GM12878 (cell line): ENCODE measurements around the gene CDC25A. TPM values are rescaled to one million over a fixed set of nuclear protein-coding genes. Genes with fewer than 3 reads are reported as not detected.

Experiments
- ATAC-seq: fragments of 200-7000 bp; cut with Tn5 transposase; 3 replicates; pipeline ENCODE4 v1.9.1; 2020; ENCODE audit warnings: mild to moderate bottlenecking, moderate library complexity
- BruUV-seq: library from RNA; stranded (reverse); fragments of 400-500 nt; replicated peaks from 2 replicates; lab custom pipeline; 2021; lab: Mats Ljungman, UMichigan
- CTCF ChIA-PET: fragments of 300-600 bp; sonication (Branson Sonifier 250); formaldehyde crosslinking; extraction: SDS; loops from one replicate; lab custom pipeline; 2021; ENCODE audit warnings: inconsistent platforms; lab: Yijun Ruan, JAX
- POLR2A ChIA-PET: fragments of 350-600 bp; formaldehyde crosslinking; extraction: SDS; loops from one replicate; lab custom pipeline; 2021; ENCODE audit warnings: inconsistent platforms; lab: Charles Lee
- RAD21 ChIA-PET: fragments of 300-600 bp; sonication (Branson Sonifier 250); formaldehyde crosslinking; loops from one replicate; lab custom pipeline; 2023; ENCODE audit warnings: antibody characterized with exemption; ENCODE audit not compliant: unreplicated experiment; lab: Charles Lee
- SMC1A ChIA-PET: fragments of 300-600 bp; sonication (Branson Sonifier 250); formaldehyde crosslinking; loops from one replicate; lab custom pipeline; 2023; ENCODE audit not compliant: unreplicated experiment, uncharacterized antibody; lab: Charles Lee
- DNase-seq: peaks from one replicate; pipeline ENCODE4 v3.0.0-alpha.2; 2011; ENCODE audit warnings: low read depth, low spot score
- FAIRE-seq: peaks from 3 replicates; lab custom pipeline; 2011; peaks lifted over from hg19 to GRCh38; lab: Jason Lieb, UNC
- H2AFZ ChIP-seq: 2 replicates; pipeline ENCODE4 v1.6.0; 2011; ENCODE audit warnings: low read depth, low read length, control low read depth; ENCODE audit not compliant: control insufficient read depth
- H3K27ac ChIP-seq: 2 replicates; pipeline ENCODE4 v1.5.1; 2011; ENCODE audit warnings: control low read depth; ENCODE audit not compliant: control insufficient read depth, insufficient read depth
- H3K27me3 ChIP-seq, 2 experiments: replicated peaks in 1 of 2; 2 replicates each; pipeline versions ENCODE4 v1.6.0 to v1.6.1; 2011; ENCODE audit warnings: low read length in 1 of 2; ENCODE audit not compliant: control insufficient read depth in 2 of 2, insufficient read depth in 2 of 2
- H3K36me3 ChIP-seq, 2 experiments: 2 replicates each; pipeline ENCODE4 v1.5.1; 2011; ENCODE audit warnings: low read length in 1 of 2; ENCODE audit not compliant: control insufficient read depth in 2 of 2, insufficient read depth in 2 of 2
- H3K4me1 ChIP-seq: 2 replicates; pipeline ENCODE4 v1.6.1; 2011; ENCODE audit warnings: mild to moderate bottlenecking, low read length, moderate library complexity, mixed read lengths; ENCODE audit not compliant: control insufficient read depth, insufficient read depth
- H3K4me2 ChIP-seq: 2 replicates; pipeline ENCODE4 v1.6.0; 2011; ENCODE audit warnings: control low read depth; ENCODE audit not compliant: control insufficient read depth, insufficient read depth
- H3K4me3 ChIP-seq: fragments of 200-600 bp; sonication (generic); 2 replicates; pipeline ENCODE4 v1.5.1; 2016
- H3K79me2 ChIP-seq: 2 replicates; pipeline ENCODE4 v1.6.0; 2011; ENCODE audit warnings: low read length; ENCODE audit not compliant: control insufficient read depth, insufficient read depth
- H3K9ac ChIP-seq: 2 replicates; pipeline ENCODE4 v1.8.0; 2011; ENCODE audit warnings: low read length, control low read depth, mixed read lengths; ENCODE audit not compliant: control insufficient read depth, insufficient read depth
- H3K9me3 ChIP-seq: replicated peaks from 3 replicates; pipeline ENCODE4 v1.5.1; 2011; ENCODE audit warnings: mild to moderate bottlenecking, low read length; ENCODE audit not compliant: control insufficient read depth, insufficient read depth
- H4K20me1 ChIP-seq: 2 replicates; pipeline ENCODE4 v1.6.0; 2011; ENCODE audit not compliant: control insufficient read depth, insufficient read depth
- DPF2 ChIP-seq: fragments of 450-650 bp; IDR thresholded peaks from 2 replicates; pipeline ENCODE4 v1.6.1; 2017; ENCODE audit warnings: mild to moderate bottlenecking
- MTA2 ChIP-seq: fragments of 450-650 bp; IDR thresholded peaks from 2 replicates; pipeline ENCODE4 v1.6.1; 2016; ENCODE audit warnings: low read depth, mild to moderate bottlenecking, moderate library complexity
- MYB ChIP-seq: fragments of 150-350 bp; IDR thresholded peaks from 2 replicates; pipeline ENCODE4 v1.6.1; 2014; ENCODE audit warnings: mild to moderate bottlenecking, low read depth, low read length, borderline replicate concordance
- NFYA ChIP-seq: IDR thresholded peaks from 2 replicates; pipeline ENCODE4 v1.6.1; 2011; ENCODE audit warnings: low read depth, mild to moderate bottlenecking, low read length, improper control_type of control experiment, borderline replicate concordance
- TAF1 ChIP-seq: IDR thresholded peaks from 2 replicates; pipeline ENCODE4 v1.6.1; 2011; ENCODE audit warnings: mild to moderate bottlenecking, low read depth, low read length, borderline replicate concordance
- WGBS: methylation state at CpG from one replicate; pipeline ENCODE4 v1.1.6; 2016; ENCODE audit warnings: low lambda C conversion rate; ENCODE audit not compliant: insufficient replicate concordance, insufficient coverage; ENCODE audit errors: missing lambda C conversion rate; 5-methylcytosine and 5-hydroxymethylcytosine counted together
- in situ Hi-C: fragments of 300-500 bp; cut with MboI; formaldehyde crosslinking; loops from 9 replicates; pipeline ENCODE4 v1.14.3; 2018; ENCODE audit warnings: mixed read lengths
- intact Hi-C: fragments of 100-400 bp; cut with micrococcal nuclease; formaldehyde crosslinking; loops from one replicate; pipeline ENCODE4 v1.14.2; 2022; ENCODE audit not compliant: unreplicated experiment
- polyA plus RNA-seq, 11 experiments: library from polyadenylated mRNA; depleted of rRNA in 4 of 11; unstranded in 6 of 11; stranded (reverse) in 5 of 11; fragments of >200 nt; fragmentation: Nextera tagmentation in 4 of 11; fragmentation: Illumina TruSeq in 1 of 11; extraction: Ambion mirVana in 4 of 11; extraction: Trizol in 1 of 11; gene quantifications; 1 replicate in 1 of 11; 2 replicates in 10 of 11; pipeline versions ENCODE4 v1.2.1 to v1.2.3, GENCODE V29; 2011 to 2016; ENCODE audit warnings: inconsistent platforms in 2 of 11, missing spikeins in 2 of 11, low read depth in 1 of 11
- total RNA-seq, 4 experiments: library from RNA; depleted of rRNA in 3 of 4; stranded (reverse); fragments of >200 nt in 3 of 4; fragmentation: Illumina TruSeq in 1 of 4; extraction: Trizol in 1 of 4; gene quantifications; 2 replicates each; pipeline versions ENCODE4 v1.2.1 to v1.2.3, GENCODE V29; 2013 to 2021

CDC25A gene
- total and polyA plus RNA-seq, 10 of the 15 experiments (the other 5 are each of a cell fraction or from before 2014, with no cell fraction given) = 2.9 to 36.6 (median 26.9) TPM

GRCh38 chr3:48180531-48181253, 7.5 kb downstream of the CDC25A start:
- 64% methylated on average over 5 of the region's 5 CpGs for WGBS
- DNase-seq = no peak
- intact Hi-C loops (no loop called here), in situ Hi-C loops (no loop called here)
- peak; percentile 71 for ATAC-seq
- H3K36me3 ChIP-seq = peaks cover 13 to 49% of the 10 kb centered on the region in 2 experiments
- no peaks in the 10 kb centered on the region for H3K27me3 ChIP-seq
- FAIRE-seq = no peak
- peak overlapping the region; percentile 10; the same call in 1 of the 2 replicates for H3K4me2 ChIP-seq
- CTCF ChIA-PET = no interaction called here
- POLR2A ChIA-PET = no interaction called here
- RAD21 ChIA-PET = interaction anchor here (1.0 to 1.4 kb wide), 2 partner anchors 13 to 46 kb away, joined by 3 to 4 read pairs; no protein-coding TSS in a partner anchor
- SMC1A ChIA-PET = interaction anchor here (3.2 kb wide), 1 partner anchor 13 kb away, joined by 9 read pairs; no protein-coding TSS in a partner anchor
- H4K20me1 ChIP-seq = no peaks in the 10 kb centered on the region
- no peaks in the 10 kb centered on the region for H3K9me3 ChIP-seq
- H3K4me1 ChIP-seq = peaks cover 4% of the 10 kb centered on the region; the same call in 1 of the 2 replicates
- H3K79me2 ChIP-seq = peaks cover 41% of the 10 kb centered on the region
- H3K27ac ChIP-seq = no peak overlapping the region
- TF ChIP-seq MTA2 (0 out of 2 replicates have a peak, but pooled peaks have one; percentile 9), MYB (no peak)
- no peak overlapping the region for H3K4me3 ChIP-seq
- H2AFZ ChIP-seq = no peak overlapping the region; the same call in 1 of the 2 replicates
- H3K9ac ChIP-seq = no peak overlapping the region
- BruUV-seq = no TSS peak

GRCh38 chr3:48180021-48180420, 8.2 kb downstream of the CDC25A start:
- Histone ChIP-seq H3K27me3 (no peaks in the 10 kb centered on the region), H3K9me3 (no peaks in the 10 kb centered on the region), H3K4me1 (no peaks in the 10 kb centered on the region), H3K9ac (no peak overlapping the region), H4K20me1 (no peaks in the 10 kb centered on the region), H3K4me3 (no peak overlapping the region), H3K4me2 (no peak overlapping the region), H3K27ac (no peak overlapping the region), H3K36me3 (peaks cover 13 to 51% of the 10 kb centered on the region in 2 experiments), H2AFZ (no peak overlapping the region), H3K79me2 (peaks cover 34% of the 10 kb centered on the region)
- in situ Hi-C loops (no loop called here), intact Hi-C loops (no loop called here)
- FAIRE-seq (no peak), ATAC-seq (no peak), DNase-seq (no peak)
- CTCF ChIA-PET = no interaction called here
- SMC1A ChIA-PET = no interaction called here
- BruUV-seq = no TSS peak
- POLR2A ChIA-PET = interaction anchor here (0.6 kb wide), 1 partner anchor 56 kb away, joined by 7 read pairs; no protein-coding TSS in a partner anchor
- TF ChIP-seq TAF1 (no peak), NFYA (no peak), DPF2 (no peak)
- 98% methylated on average over 5 of the region's 5 CpGs for WGBS
- RAD21 ChIA-PET = no interaction called here
